Hepatocyte (in vitro differentiated cells): ENCODE data around the gene OBSCN.

Experiments used
- CTCF ChIP-seq: fragments of 200-600 bp; sonication (generic); IDR thresholded peaks from 2 replicates; pipeline ENCODE4 v1.5.1; 2016; ENCODE audit warnings: antibody characterized with exemption, mild to moderate bottlenecking; ENCODE audit not compliant: poor library complexity
- EZH2 ChIP-seq: fragments of 200-600 bp; sonication (generic); IDR thresholded peaks from 2 replicates; pipeline ENCODE4 v1.6.1; 2016; ENCODE audit warnings: antibody characterized with exemption, mild to moderate bottlenecking, borderline replicate concordance

DNA sequence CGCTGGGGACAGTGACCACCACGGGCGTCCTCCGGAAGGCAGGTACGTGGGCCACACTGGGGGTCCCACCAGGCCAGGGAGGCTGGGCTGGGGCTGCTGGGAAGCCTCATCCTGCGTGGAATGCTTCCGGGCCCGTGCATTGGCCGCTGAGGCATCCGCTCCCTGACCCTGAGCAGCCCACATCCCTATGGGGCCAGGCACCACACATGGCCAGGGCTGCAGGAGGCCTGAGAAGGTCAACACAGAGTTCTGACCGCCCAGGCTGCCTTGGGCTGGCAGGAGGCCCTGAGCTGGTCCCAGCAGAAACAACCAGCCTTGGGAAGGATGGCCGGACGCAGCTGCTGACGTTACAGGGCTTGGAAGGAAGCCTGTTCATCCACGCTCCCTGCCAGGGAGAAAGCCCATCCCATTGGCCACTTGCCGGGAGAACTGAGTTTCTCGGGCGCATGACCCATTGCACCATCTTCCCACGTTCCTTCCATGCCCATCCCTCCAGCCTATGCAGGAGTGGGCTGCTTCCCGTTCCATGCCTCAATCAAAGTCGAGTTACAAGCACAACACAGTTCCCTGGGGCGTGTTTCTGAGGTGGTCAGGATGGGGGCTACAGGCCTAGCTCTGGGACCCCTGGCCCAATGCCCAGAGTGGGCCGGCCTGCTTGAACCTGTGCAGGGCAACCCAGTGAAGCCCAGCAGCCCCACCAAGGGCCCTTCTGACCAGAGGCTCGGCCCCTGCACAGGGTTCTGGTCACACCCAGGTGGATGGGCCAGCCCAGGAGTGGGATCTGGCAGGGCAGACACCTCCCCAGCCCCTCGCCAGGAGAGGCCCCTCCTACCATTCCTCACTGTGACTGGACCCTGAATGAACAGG is 167.1 kb downstream of the OBSCN start:
- TF ChIP-seq EZH2 (no peak), CTCF (no peak)
